HG03196 (cell line): ENCODE data around the gene HIGD2B.
"Not testable (repeated sequence)": the region's sequence is repeated elsewhere in the genome, so short reads cannot be mapped to it uniquely, and the experiment has no call there.

Experiments used
- ATAC-seq: cut with Tn5 transposase; IDR thresholded peaks from one replicate; pipeline ENCODE4 v1.9.1; 2021; ENCODE audit not compliant: unreplicated experiment

Gene HIGD2B, protein sequence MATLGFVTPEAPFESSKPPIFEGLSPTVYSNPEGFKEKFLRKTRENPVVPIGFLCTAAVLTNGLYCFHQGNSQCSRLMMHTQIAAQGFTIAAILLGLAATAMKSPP

DNA sequence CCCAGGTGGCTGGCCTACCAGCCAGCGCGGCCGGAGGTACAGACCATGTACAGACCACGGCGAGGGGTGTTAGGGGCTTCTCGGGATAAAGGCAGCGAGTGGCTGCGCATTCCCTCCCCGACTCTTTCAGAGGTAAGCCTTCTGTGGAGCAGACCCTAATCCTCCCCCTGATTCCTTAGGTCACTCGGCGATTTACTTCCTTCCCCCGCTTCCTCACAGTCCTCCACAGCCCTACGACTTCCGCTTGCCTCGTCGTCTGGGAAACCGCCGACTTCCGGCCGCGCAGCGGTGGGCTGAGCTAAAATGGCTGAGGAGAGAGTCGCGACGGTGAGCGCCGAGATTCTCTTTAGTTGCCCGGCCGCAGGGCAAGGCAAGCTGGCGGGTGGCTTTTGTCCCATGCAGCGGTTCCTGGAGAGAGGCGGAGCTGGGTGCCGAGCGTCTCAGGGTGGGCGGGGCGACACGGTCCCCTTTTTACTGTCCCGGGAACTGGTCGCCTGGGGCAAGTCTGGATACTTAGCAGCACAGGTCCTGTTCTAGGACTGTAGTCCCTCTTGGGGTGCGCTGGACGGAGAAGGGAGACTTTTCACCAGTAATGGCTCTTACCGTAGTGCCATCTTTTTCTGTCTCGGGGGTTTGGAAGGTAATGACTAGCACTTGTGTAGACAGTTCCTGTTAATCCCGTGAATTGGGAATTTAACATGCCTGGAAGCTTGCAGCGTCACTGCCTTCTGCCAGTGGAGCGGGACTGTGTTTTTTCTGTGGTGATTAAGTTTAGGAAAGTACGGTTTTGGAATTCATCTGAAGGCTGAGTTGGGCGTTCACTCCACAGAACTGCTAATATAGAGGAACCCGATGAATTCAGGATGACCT lies at the start of gene HIGD2B, which contains the start of gene BBS4:
TSS of gene HIGD2B (minus strand) at position 258 of the 870 bp plus-strand sequence. CDS start 9,808 bp downstream, outside the sequence.
TSS of gene BBS4 (plus strand) at position 283 of the 870 bp plus-strand sequence. CDS start at position 304, 21 bp downstream.
- peak; percentile 91 for ATAC-seq

DNA sequence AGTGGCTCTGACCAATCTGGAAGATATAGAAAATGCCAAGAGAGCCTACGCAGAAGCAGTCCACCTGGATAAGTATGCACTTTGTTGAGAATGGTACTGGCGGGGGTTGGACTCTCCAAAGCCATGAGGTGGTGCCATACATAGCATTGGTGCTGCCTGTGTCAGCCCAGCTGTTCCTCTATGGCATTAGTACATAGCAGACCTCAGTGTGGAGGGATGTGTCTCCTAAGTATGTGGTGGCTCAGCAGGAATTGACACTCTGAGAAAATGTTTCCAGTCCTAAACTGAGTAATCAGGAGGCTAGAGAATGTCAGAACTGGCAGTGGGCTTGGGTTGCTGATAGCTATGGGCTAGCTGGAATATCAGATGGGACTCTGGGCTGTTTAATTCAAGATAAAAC lies 49.1 kb upstream of the HIGD2B start:
- ATAC-seq = no peak

DNA sequence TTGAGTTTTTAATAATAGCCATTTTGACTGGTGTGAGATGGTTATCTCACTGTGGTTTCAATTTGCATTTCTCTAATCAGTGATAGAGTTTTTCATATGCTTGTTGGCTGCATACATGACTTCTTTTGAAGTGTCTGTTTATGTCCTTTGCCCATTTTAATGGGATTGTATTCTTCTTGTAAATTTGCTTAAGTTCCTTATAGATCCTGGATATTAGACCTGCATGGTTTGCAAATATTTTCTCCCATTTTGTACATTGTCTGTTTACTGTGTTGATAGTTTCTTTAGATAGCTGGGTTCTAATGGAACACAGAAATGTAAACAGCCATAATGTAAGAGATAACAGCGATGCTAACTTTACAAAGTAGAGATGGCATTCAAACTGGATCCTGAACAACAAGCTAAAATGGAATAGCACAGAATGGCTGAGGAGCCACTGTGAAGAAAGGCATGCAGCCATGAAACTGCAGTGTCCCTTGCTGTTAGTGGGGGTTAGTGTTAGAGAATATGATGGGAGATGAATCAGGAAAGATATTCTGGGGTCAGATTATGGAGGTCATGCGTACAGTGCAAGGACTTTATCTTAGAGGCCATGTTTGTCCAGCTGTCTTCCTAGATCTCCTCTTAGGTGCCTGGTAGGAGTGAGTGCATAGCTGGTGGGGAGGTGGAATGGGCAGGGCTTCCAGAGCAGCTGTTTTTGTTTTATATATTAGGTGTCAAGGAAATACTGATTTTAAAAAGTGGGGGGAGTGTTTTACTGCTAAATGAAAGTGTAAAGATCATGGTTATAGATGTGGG lies 48.2 kb upstream of the HIGD2B start:
- no peak for ATAC-seq

DNA sequence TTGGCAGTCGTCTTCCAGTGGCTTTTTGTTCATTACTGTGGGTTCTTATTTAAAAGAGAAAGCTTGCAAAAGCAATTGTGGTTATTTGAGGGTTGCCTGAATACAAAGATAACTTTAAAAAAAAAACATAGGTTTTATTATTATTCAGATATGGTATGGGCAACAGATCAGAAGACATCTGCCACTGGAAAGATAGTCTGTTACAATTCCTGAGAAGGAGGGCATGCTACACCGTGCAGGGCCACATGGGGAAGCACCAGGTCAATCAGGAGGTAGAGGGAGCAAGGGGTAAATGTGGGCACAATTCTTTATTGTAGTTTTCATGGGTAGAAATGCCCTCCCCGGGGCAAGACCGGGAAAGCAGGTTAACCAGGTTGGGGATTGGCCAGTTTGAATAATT lies 46.5 kb upstream of the HIGD2B start:
- ATAC-seq = no peak

DNA sequence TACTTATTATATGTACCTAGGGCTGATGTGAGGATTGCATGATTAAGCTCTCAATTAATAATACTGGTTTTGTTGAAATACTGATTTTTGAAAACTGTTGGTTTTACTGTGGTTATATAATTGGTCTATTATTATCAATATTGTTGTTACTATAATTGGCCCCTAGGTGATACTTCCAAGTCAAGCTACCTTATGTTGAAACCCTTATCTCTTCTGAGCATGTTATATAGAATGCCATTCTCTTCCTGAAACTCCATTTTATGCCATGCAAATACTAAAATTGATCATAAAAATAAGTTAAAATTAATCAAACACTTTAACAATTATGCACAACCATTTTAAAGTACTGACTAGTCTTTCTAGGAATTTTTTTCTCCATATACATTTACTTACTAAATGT lies 46.1 kb upstream of the HIGD2B start:
- no peak for ATAC-seq

DNA sequence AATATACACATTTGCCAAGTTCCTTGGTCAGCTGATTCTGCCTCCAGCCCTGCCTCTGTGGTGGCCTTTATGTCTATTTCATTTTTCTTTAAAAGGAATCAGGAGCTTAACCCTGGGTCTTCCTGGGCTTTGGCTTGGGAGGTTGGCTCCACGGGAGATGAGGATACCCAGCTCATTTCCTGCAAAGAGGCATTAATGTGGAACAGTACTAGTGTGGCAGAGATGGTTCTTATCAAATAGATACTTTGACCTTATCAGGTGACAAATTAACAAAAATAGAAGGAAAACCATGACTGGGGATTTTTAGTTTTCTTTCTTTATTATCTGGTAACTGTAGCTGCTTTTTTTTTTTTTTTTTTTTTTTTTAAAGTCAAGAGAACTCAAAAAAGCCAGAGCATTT lies 42.8 kb upstream of the HIGD2B start:
- ATAC-seq = no peak

DNA sequence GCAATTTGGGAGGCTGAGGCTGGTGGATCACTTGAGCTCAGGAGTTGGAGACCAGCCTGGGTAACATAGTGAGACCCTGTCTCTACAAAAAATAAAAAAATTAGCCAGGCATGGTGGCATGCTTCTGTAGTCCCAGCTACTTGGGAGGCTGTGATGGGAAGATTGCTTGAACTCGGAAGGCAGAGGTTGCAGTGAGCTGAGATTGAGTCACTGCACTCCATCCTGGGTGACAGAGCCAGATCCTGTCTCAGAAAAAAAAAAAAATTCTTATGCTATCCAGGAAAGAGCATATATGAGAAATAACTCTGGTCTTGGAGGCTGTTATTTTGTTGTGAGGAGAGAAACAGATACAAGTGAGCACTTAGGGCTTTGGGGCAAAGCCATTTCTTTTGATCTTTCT lies 42.3 kb upstream of the HIGD2B start:
- ATAC-seq = not testable (repeated sequence)

DNA sequence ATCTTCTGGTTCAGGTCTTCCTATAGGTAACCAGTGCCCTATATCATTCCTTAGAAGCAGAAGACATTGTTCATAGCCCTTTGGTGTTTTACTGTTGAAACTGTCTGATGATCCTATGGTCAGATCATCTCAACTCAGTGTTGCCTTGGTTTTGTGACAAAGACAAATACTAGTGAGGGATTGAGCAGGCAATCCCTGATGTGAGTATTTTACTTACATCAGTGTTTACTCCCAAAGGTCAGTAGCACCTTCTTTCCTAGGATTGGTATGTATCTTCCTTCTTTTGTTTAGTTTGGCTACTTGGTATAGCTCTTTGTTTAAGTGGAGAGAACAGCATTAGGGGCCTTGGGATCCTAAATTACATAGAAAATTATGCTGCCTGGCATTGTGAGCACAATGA lies 41.2 kb upstream of the HIGD2B start:
- no peak for ATAC-seq

DNA sequence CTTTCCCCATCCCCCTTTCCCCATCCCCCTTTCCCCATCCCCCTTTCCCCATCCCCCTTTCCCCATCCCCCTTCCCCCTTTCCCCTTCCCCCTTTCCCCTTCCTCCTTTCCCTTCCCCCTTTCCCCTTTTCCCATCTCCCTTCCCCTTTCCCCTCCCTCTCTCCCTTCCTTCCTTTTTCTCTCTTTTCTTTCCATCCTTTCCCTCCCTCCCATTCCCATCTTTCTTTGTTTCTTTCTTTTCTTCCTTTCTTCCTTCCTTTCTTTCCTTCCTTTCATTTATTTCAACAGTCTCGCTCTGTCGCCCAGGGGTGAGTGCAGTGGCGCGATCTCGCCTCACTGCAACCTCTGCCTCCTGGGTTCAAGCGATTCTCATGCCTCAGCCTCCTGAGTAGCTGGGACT lies 39.9 kb upstream of the HIGD2B start:
- not testable (repeated sequence) for ATAC-seq

DNA sequence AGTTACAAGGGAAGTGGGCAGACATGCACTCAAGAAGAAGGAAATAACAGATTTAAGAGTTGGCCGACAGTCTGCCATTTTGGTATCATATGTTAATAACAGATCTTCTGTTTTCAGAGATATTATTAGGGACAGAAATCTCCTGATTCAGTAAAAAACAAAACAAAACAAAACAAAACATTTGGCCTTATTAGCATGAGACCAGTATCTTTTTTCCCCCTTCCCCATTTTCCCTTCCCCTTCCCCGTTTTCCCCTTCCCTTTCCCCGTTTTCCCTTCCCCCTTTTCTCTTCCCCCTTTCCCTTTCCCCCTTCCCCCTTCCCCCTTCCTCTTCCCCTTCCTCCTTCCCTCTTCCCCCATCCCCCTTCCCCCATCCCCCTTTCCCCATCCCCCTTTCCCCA lies 39.5 kb upstream of the HIGD2B start:
- no peak for ATAC-seq

DNA sequence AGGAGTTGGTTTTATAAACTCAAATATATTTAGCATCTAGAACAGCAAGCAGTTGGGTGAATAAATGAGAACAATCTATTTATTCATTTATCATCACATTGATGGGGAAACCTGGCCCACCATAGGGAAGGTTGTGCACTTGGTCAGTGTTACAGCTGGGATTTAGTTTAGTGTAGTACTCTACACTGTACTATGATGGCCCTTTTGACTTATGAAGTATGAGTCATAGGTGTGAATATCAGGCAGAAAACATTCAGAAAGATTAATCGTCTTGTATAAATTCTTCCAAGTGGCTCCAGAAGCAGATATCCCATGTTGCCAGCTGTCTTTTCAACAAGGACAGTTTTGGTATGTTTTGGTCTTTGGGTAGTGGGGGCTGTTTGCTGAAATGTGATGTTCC lies 38.0 kb upstream of the HIGD2B start:
- no peak for ATAC-seq

DNA sequence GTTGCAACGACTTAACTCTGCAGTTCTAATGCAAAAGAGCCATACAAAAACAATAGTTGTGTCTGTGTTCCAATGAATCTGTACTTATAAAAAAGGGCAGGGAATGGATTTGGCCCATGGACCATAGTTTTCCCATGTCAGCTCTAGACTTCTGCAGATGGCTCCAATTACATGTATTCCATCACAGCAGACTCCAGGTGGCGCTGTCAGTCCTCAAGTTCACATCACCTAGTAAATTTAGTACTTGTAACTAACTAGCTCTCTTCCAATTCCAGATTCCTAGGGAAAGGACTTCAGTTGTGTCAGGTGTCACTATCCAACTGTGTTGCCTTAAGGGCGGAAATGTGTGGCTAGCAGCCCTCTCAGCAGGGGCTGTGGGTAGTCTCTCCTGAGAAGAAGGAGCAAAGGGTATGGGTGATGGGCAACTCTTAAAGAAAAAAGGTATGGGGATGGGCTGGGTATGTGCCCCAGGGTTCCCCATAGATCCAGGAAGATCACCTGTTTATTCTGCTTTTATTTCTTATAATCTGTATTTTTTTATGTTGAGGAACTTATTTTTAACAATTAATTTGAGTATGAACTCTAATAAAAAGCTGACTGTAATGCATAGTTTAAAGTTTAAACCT lies 36.2 kb upstream of the HIGD2B start:
- ATAC-seq = no peak

DNA sequence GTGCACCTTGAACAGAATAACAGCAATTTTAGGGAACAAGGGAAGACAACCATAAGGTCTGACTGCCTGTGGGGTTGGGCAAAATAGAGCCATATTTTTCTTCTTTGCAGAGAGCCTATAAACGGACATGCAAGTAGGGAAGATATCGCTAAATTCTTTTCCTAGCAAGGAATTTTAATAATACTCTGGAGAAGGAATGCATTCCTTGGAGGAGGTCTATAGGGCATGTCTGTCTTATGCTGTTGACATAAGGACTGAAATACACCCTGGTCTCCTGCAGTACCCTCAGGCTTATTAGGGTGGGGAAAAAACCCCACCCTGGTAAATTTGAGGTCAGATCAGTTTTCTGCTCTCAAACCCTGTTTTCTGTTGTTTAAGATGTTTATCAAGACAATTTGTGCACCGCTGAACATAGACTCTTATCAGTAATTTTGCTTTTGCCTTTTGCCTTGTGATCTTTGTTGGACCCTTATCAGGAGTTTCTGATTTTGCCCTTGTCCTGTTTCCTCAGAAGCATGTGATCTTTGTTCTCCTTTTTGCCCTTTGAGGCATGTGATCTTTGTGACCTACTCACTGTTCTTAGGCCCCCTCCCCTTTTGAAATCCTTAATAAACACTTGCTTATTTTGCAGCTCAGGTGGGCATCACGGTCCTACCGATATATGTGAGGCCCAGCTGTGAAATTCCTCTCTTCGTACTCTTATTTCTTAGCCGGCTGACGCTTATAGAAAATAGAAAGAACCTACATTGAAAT lies 22.7 kb upstream of the HIGD2B start:
- not testable (repeated sequence) for ATAC-seq

DNA sequence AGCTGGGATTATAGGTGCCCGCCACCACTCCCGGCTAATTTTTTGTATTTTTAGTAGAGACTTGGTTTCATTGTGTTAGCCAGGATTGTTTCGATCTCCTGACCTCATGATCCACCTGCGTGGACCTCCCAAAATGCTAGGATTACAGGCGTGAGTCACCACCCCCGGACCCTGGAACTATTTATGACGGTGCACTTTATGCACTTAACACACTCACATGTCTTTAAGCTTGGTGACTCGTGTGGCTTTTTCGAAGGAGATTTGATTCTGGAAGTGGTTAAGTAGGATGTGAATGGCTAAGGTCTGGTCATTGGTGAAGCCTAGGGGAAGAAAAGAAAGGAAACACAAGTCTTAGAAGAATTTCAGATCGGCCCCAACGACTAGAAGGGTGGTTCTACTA lies 20.3 kb upstream of the HIGD2B start:
- no peak for ATAC-seq

DNA sequence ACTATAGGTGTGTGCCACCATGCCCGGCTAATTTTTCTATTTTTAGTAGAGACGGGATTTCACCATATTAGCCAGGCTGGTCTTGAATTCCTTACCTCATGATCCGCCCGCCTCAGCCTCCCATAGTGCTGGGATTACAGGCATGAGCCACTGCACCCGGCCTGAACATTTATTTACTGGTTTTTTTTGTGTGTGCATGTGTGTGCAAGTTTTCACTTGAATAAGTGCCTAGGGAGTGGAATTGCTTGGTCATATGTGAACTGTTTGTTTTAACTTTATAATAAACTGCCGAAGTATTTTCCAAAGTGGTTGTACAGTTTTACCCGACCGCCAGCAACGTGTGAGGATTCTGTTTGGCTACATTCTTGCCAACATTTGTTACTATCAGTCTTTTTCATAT lies 14.1 kb upstream of the HIGD2B start:
- ATAC-seq = no peak

DNA sequence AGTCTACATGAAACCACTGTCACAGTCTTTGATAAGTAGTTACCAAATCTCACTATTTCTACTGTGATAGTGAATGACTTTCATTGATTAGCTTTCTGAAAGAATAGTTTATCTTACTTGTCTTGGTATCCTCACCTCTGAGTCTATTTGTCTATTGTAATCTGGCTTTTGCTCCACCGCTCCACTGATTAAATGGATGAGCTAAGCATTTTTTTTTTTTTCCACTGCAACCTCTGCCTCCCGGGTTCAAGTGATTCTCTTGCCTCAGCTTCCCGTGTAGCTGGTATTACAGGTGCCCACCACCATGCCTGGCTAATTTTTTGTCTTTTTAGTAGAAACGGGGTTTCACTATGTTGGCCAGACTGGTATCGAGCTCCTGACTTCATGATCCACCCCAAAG lies 13.0 kb upstream of the HIGD2B start:
- ATAC-seq = no peak

DNA sequence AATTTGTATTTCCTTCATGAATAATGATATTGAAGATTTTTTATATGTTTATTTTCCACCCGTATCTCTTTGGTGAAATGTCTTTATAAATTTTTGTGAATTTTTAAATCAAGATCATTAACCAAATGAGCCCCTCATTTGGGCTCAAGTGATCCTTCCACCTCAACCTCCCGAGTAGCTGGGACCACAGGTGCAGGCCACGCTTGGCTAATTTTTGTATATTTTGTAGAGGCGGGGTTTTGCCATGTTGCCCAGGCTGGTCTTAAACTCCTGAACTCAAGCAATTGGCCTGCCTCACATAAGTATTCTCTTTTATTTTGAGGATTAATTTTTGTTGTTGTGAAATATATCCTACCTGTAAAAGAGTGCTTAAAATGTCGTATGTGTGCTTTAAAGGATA lies 5.0 kb upstream of the HIGD2B start:
- no peak for ATAC-seq

DNA sequence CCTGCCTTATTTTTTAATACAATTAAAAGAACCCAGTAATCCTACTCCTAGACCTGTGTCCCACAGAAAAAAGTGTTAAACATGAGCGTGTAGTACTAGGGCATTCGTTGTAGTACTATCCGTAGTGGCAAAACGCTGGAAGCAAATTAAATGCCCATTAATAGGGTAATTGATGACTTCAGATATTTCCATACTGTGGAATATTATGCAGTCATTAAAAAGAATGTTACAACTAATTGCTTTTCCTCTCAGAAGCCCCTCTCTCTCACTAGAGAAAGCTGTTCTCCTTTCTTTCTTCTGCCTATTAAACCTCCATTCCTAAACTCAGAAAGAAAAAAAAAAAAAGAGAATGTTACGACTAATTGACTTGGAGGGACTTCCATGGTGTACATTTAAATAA lies 2.7 kb upstream of the HIGD2B start:
- ATAC-seq = no peak

DNA sequence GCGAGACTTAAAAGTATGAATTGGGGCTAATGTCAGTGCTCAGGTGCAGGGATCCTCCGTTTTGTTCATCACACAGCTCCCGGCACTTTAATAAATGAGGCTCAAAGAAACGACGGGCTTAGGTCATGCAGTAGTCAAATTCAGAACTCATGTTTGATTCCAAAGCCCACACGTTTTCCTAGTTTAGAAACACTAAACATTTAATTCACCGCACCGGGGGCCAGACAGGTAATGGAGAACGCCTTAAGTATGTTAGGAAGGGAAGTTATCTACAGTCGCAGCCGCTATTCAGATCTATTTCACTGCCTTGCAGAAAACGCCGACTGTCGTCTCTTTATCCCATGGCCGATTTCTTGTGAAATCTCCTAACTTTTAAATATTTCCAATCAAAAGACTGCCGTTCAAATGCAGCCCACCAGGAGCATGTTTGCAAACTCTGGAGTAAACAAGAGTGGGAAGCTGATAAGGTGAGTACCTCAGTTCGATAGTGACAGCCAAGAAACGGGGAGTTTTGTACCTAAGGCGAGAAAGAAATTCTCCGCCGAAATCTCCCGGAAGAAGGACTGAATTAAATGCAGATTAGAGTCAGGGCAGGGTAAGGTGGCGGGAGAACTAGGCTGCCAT lies 569 bp downstream of the HIGD2B start:
- no peak for ATAC-seq

DNA sequence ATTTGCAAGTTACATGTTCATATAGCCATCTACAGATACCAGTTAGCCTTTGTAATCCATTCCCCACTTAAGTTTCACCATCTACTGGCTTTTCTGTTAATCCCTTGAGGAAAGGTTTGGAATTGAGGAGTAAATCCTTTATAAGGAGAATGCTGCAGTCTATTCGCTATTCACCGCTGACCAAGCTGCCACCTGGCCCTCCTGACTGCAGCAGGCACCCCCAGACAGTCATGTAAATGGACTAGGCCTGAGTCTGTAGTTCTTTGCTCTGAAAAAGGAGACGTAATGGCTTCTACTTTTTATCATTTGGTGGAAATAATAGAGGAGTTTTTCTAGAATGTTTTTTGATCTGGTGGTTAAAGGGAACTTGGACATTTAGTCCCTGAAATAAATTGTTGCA lies 3.2 kb downstream of the HIGD2B start:
- ATAC-seq = no peak
